ENCODE results near the gene DNAH12.
"Not testable (repeated sequence)": the region's sequence is repeated elsewhere in the genome, so short reads cannot be mapped to it uniquely, and the experiment has no call there.

DNAH12 gene

DNA sequence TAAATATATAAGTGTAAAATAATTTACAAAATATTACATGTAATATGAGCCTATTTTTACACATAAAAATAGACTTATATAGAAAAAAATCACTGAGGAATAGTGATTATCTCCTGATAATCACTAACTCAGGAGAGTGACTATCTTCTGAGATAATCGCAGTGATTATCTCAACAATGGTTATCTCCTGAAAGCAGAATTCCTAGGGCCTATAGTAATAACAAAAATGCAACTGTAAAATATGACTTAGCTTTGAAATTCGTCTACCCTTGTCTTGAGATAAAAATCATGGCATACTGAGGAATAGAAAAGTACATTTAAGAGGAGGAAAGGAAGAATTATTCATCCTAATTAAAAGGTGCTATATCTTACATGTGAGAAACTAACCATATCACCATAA, 134.7 kb downstream of the DNAH12 start:
- no peak for DNase-seq

DNA sequence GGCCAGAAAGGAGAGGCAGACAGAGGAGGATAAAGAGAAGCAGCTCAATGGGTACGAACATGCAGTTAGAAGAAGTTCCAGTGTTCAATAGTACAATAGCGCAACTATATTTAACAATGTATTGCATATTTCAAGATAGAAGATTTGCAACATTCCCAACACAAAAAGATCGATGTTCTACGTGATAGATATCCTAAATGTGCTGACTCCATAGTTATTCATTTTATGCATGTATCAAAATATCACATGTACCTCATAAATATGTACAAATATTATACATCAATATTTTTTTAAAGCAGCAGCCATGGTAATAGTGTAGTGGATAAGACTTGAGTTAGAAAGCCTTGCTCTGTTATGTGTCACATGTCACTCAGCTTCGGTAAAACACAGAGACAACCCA, 141.5 kb downstream of the DNAH12 start:
- DNase-seq, result no peak

GRCh38 chr3:57397175-57398026, 146.7 kb downstream of the DNAH12 start:
- DNase-seq, result peak; percentile 62

GRCh38 chr3:57393977-57394376, 150.2 kb downstream of the DNAH12 start:
- DNase-seq, result no peak

GRCh38 chr3:57391767-57392166, 152.4 kb downstream of the DNAH12 start:
- no peak for DNase-seq

DNA sequence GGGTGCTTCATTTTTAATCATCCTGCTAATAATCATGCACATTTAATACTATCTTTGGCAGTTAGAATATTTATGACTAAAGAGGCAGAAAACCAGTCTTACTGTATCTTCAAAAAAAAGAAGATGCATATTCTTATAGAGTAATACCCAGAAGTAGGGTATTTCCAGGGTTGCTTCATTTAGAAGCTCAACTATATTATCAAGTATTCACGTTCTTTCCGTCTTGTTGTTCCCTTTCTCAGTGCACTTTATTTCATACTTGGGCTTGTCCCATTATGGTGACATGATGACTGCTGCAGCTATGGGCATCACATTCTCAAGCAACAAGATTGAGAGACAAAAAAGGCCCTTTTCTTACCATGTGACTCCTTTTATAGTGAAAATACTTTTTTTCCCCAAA, 154.9 kb downstream of the DNAH12 start:
- DNase-seq, result no peak

- DNase-seq, result no peak
Measured at GRCh38 chr3:57386307-57386706, 157.8 kb downstream of the DNAH12 start.

DNA sequence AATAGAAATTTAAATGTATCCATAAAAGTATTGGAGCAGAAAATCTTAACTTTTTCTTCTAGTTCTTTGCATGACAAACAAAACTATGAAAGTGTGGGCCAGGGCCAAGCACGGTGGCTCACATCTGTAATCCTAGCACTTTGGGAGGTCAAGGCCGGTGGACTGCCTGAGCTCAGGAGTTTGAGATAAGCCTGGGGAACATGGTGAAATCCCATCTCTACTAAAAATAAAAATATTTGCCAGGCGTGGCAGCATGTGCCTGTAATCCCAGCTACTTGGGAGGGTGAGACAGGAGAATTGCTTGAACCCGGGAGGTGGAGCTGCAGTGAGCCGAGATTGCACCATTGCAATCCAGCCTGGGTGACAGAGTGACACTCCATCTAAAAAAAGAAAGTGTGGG, 158.6 kb downstream of the DNAH12 start:
- no peak for DNase-seq

GRCh38 chr3:57383838-57384237, 160.3 kb downstream of the DNAH12 start:
- no peak for DNase-seq

GRCh38 chr3:57383406-57383805, 160.7 kb downstream of the DNAH12 start:
- DNase-seq, result no peak

DNA sequence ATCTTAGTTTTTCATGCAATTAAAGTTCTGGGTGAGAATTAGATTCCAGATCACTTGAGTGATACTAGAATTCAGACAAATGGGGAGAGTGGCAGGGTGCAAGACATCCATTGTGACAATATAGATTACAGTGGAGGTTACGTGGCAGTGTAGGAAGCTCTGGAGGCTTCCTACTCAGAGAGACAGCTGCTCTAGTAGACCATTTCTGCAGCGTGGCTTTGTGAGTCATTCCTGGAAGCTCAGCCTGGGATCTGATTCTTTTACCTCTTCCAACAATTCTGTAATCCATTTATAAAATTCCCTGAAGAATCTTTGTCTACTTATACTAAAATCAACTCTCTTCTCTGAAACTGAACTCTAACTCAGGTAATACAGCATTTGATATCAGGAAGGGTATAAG, 161.2 kb downstream of the DNAH12 start:
- DNase-seq, result no peak

- DNase-seq, result no peak
Measured at GRCh38 chr3:57370341-57370740, 173.8 kb downstream of the DNAH12 start.

GRCh38 chr3:57365089-57365488, 179.1 kb downstream of the DNAH12 start:
- DNase-seq, result not testable (repeated sequence)

DNA sequence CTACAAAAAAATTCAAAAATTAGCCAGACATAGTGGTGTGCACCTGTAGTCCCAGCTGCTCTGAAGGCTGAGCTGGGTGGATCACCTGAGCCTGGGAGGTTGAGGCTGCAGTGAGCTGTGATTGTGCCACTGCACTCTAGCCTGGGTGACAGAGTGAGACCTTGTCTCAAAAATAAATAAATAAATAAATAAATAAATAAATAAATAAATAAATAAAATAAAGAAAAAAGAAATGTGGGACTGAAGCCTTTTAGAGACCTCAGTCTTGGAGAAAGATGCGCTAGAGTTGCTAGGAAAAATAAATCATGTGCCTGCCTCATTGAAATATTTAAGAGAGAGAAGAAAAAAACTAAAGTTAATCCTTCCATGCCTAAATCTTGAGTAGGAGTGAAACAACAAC, 187.9 kb downstream of the DNAH12 start:
- DNase-seq, result not testable (repeated sequence)

DNA sequence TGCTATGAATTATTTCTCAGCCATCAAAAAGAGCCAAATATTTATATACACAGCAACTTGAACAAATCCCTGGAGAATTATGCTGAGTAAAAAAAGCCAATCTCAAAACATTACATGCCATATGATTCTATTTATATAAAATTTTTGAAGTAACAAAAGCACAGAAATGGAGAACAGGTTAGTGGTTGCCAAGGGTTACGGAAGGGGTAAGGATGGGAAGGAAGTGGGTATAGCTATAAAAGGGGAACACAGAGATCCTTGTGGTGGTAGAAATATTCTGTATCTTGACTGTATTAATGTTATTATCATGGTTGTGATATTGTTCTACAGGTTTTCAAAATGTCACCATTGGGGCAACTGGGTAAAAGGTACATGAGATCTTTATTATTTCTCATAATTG, 189.4 kb downstream of the DNAH12 start:
- DNase-seq, result no peak

DNA sequence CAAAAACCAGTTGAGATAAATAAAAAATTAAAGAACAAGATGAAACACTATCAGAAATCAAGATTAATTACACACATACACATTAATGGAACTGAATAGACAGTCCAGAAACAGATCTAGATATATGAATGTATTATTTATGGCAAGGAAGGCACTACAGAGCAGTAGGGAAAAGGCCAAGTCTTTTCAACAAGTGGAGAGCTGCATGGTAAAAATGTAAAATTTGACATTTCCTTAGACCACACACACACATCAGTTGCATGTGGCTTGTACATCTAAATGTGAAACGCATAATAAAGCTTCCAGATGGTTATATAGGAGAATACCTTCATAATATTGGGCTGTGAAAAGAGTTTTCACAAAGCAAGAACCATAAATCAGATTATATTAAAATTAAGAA, 193.9 kb downstream of the DNAH12 start:
- DNase-seq, result no peak

DNA sequence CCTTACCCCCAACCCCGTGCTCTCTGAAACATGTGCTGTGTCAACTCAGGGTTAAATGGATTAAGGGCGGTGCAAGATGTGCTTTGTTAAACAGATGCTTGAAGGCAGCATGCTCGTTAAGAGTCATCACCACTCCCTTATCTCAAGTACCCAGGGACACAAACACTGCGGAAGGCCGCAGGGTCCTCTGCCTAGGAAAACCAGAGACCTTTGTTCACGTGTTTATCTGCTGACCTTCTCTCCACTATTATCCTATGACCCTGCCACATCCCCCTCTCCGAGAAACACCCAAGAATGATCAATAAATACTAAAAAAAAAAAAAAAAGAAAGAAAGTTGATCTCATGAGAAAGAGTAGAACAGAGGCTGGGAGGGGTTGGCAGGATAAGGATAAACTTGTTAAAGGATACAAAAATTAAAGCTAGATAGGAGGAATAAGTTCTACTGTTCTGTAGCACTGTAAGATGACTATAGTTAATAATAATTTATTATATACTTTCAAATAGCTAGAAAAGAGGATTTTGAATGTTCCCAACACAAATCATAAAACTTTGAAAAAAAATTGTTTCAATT, 205.0 kb downstream of the DNAH12 start:
- DNase-seq, result not testable (repeated sequence)

- DNase-seq, result not testable (repeated sequence)
Measured at GRCh38 chr3:57338272-57339070, 205.7 kb downstream of the DNAH12 start.

DNA sequence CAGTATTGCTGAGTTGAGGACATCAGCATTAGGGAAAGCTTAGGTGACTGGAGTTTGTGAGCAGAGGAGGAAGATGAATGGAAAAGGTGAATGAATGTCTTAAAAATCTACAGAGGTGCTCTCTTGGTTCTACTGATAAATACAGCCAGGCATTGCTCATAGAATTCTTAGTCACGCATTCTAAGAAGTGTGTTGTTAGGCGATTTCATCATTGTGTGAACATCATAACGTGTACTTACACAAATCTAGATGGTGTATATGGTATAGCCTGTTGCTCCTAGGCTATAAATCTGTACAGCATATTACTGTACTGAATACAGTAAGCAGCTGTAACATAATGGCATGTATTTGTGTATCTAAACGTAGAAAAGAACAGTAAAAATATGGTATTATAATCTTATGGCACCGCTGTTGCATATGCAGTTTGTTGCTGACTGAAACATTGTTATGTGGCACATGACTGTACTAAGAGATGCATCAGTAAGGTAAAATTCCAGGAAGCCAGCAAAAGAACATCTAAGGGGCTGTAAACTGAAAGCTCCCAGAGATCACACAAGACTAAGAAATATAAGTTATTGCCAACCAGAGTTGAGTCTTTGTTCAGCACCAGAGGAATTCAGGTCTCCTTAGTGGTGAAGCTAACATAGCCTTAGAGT, 208.7 kb downstream of the DNAH12 start:
- no peak for DNase-seq

GRCh38 chr3:57331078-57331610, 213.0 kb downstream of the DNAH12 start:
- no peak for DNase-seq

DNA sequence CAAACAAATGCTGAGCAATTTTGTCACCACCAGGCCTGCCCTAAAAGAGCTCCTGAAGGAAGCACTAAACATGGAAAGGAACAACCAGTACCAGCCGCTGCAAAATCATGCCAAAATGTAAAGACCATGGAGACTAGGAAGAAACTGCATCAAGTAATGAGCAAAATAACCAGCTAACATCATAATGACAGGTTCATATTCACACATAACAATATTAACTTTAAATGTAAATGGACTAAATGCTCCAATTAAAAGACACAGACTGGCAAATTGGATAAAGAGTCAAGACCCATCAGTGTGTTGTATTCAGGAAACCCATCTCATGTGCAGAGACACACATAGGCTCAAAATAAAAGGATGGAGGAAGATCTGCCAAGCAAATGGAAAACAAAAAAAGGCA, 217.6 kb downstream of the DNAH12 start:
- DNase-seq, result not testable (repeated sequence)

- DNase-seq, result no peak
Measured at GRCh38 chr3:57314204-57314603, 229.9 kb downstream of the DNAH12 start.

GRCh38 chr3:57309769-57310360, 234.3 kb downstream of the DNAH12 start:
- no peak for DNase-seq

Measured in stimulated activated CD4-positive, alpha-beta T cell treated with anti-CD3 and anti-CD28 coated beads, Interleukin-1b, Interleukin-23, amount 100 ng/mL, for 48 hours (primary cell).